NCI-H1092 treated with DMSO at 0.1 percent for 48 hours (cell line): ENCODE measurements around the gene RALGPS2.

Source experiments
- DNase-seq: peaks from one replicate; lab custom pipeline; 2025; lab: John Stamatoyannopoulos, UW

Gene RALGPS2

GRCh38 chr1:178919581-178919980 lies 194.5 kb downstream of the RALGPS2 start:
- no peak for DNase-seq

GRCh38 chr1:178921499-178921898 lies 196.5 kb downstream of the RALGPS2 start:
- no peak for DNase-seq

GRCh38 chr1:178923512-178923911 lies 198.5 kb downstream of the RALGPS2 start:
- no peak for DNase-seq

GRCh38 chr1:178926046-178926445 lies 201.0 kb downstream of the RALGPS2 start:
- DNase-seq = no peak

GRCh38 chr1:178927003-178927402 lies 202.0 kb downstream of the RALGPS2 start:
- DNase-seq = no peak

GRCh38 chr1:178928041-178928440 lies 203.0 kb downstream of the RALGPS2 start:
- DNase-seq = no peak

GRCh38 chr1:178928976-178929375 lies 203.9 kb downstream of the RALGPS2 start:
- no peak for DNase-seq

- no peak for DNase-seq
Measured at GRCh38 chr1:178931858-178932551, 207.0 kb downstream of the RALGPS2 start.

GRCh38 chr1:178932552-178932906 lies 207.5 kb downstream of the RALGPS2 start:
- no peak for DNase-seq

GRCh38 chr1:178933105-178933561 lies 208.1 kb downstream of the RALGPS2 start:
- no peak for DNase-seq

GRCh38 chr1:178933709-178934490 lies 208.9 kb downstream of the RALGPS2 start:
- DNase-seq = no peak

GRCh38 chr1:178934546-178934945 lies 209.5 kb downstream of the RALGPS2 start:
- DNase-seq = no peak

- no peak for DNase-seq
Measured at GRCh38 chr1:178935610-178936009, 210.6 kb downstream of the RALGPS2 start.

GRCh38 chr1:178937695-178938094 lies 212.7 kb downstream of the RALGPS2 start:
- DNase-seq = no peak

- no peak for DNase-seq
Measured at GRCh38 chr1:178938101-178938958, 213.3 kb downstream of the RALGPS2 start.

GRCh38 chr1:178938959-178939317 lies 213.9 kb downstream of the RALGPS2 start:
- no peak for DNase-seq

- DNase-seq = no peak
Measured at GRCh38 chr1:178939338-178940067, 214.5 kb downstream of the RALGPS2 start.

GRCh38 chr1:178940068-178940765 lies 215.2 kb downstream of the RALGPS2 start:
- no peak for DNase-seq

- no peak for DNase-seq
Measured at GRCh38 chr1:178941261-178941689, 216.2 kb downstream of the RALGPS2 start.

- no peak for DNase-seq
Measured at GRCh38 chr1:178941849-178942248, 216.8 kb downstream of the RALGPS2 start.
